Caki2 (cell line): Measurements from ENCODE around the gene MLLT1. TPM values are rescaled to one million over a fixed set of nuclear protein-coding genes. Genes with fewer than 3 reads are reported as not detected.

Experiments used
- DNase-seq: peaks from one replicate; pipeline ENCODE4 v3.0.0-alpha.2; 2015; ENCODE audit warnings: low read depth
- in situ Hi-C: cut with HindIII; loops from 2 replicates; pipeline ENCODE4 v1.10.0; 2016; ENCODE audit warnings: low sequenced_read_pairs, low pct_unique_long_range_greater_than_20kb, mixed read lengths
- total RNA-seq: library from RNA; depleted of rRNA; stranded (reverse); fragments of >200 nt; shearing (Covaris generic); gene quantifications from 2 replicates; pipeline ENCODE4 v1.2.3, GENCODE V29; 2014; ENCODE audit warnings: low replicate concordance

The MLLT1 gene
- total RNA-seq, 1 experiment from 2014 or later: 2.2 TPM

DNA sequence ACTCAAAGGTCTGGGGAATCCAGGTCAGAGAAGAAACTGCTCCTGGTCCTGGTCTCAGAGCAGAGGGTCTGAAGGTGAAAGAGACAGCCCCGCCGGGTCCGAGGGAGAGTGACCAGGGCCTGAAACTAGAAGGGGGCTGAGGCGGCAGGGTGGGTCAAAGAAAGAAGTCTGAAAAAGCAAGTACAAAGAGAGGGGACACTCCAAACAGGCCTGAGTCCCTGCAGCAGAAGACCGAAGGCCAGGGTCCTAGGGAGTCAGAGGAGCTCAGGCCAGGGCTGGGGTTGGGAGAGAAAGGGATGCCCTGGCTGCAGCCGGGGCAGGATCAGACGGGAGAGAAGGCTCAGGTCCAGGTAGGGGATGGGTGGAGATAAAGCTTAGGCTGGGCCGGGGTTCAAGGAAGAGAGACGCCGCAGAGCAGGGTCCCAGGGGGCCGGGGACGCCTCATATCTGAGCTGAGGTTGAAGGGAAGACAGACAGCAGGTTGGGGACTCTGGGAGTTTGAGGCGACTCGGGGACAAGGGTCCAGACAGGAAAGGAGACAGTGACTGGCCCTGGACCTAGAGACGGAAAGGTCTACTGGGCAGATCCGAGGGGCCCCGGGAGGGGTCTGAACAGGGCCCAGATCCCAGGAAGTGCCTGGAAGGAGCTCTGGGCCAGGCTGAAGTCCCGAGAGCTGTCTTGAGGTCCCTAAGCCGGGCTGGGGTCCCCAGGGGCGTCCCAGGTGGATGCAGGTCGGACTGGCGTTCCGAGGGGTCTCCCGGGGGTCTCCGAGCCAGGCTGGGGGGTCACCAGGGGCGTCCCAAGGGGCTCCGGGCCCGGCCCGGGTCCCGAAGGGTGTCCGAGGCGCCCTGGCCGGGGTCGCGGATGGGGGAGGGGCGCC lies 795 bp downstream of the MLLT1 start:
- in situ Hi-C loops: no loop called here
- no peak for DNase-seq

DNA sequence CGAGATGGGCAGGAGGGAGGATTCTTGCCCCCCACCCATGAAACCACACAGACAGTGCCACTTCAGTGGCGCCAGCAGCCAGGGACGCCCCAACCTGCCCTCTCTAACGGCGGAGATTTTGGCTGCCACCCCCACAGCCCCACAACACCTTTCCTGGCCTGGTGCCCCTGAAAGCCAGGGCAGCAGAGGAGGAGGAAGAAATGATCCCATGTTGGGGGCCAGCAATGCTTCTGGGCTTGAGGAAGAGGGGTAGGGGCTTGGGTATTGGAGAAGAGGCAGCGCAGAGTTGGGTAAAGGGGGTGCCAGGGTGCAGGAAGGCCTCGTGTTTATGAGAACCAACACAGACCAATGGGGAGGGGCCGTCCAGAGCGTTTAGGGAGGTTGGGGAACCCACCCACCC lies 1.7 kb downstream of the MLLT1 start:
- in situ Hi-C loops: no loop called here
- DNase-seq: no peak

GRCh38 chr19:6276447-6276846 lies 3.3 kb downstream of the MLLT1 start:
- no peak for DNase-seq
- in situ Hi-C loops: no loop called here

DNA sequence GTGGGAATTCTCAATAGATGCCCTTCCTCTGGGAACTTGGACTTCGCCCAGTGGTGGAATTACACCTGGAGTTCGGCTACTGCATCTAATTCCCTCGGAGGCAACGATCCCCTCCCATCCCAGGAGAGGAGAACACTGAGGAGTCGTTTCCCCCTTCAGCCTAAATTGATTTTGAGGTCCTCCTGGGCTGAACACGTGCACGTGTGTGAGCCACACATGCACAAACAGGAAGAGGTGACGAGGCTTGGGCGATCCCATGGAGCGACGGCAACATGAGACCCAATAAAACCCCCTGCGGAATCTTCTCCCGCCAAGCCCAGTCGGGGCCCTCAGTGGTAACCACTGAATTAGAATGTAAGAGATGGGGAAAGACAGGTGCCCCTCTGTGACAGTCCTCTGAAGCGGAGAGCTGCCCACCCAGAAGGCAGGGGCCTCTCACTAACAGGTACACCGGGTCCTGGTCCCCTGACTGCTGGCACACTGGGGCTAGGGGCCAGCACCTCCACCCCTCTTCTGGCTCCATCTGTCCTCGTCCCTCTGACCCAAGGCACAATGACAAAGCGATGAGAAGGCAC lies 4.5 kb downstream of the MLLT1 start:
- in situ Hi-C loops: no loop called here
- DNase-seq: no peak

GRCh38 chr19:6274756-6275155 lies 5.0 kb downstream of the MLLT1 start:
- DNase-seq: no peak
- in situ Hi-C loops: no loop called here

DNA sequence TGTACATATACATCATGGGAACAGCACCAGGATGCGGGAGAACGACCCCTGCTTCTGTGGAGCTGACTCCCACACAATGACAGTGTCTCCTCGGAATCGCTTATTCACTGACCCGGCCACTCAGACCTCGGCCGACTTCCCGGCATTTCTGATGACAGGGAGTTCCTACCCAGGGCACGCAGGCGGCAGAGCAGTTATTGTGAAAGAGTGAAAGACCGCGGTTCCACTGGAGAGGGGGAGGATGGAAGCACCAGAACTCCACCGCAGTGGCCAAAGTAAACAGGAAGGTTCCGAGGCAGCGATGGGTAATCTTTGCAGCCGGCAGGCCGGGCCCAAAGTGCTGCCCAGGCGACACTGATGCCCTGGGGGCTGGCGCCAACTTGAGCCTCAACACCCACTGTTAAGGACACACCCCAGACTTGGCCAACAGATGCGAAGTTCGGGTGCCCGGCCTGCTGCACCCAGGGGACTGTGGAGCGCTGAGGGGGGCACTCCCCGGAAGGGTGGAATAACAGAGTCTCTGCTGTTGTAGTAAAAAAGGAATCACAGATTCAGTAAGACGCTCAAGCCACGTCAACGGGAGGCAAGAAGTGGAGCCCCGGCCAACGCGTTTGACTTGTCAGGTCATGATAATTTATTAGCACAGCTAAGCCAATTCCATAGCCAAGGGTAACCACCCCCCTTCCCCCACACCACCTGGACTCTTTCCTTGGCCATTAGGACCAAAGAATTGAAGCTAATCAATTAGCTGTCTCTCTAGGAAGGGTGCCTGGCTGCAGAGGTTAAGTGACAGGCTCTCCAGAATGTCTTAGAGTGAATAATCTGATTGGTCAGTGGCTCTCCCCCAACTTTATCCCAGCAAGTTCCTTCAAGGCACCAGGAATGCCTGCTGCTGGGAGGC lies 5.8 kb downstream of the MLLT1 start:
- DNase-seq: no peak
- in situ Hi-C loops: no loop called here

- no peak for DNase-seq
- in situ Hi-C loops: no loop called here
These were observed 6.7 kb downstream of the MLLT1 start for GRCh38 chr19:6272913-6273600.

DNA sequence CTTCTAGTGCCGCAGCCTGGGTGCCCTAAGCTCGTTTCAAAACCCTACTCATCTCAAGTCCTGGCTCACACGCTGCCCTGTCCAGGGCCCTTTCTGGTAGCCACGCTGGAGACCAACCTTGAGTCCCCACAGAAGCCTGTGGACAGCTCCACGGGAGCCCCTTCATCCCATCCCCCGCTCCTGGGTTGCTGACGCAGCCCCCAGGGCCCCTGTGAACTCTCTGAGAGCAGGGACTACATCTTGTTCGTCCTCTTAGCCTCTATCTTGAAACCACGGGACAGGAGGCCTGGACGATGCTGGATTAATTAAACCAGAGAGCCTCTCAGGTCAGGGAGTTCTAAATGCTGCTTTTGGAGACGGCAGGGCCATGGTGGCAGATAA lies 7.4 kb downstream of the MLLT1 start:
- in situ Hi-C loops: no loop called here
- no peak for DNase-seq

GRCh38 chr19:6271721-6272410 lies 7.9 kb downstream of the MLLT1 start:
- in situ Hi-C loops: no loop called here
- DNase-seq: no peak

- in situ Hi-C loops: no loop called here
These were observed 8.5 kb downstream of the MLLT1 start for GRCh38 chr19:6271251-6271650.

GRCh38 chr19:6270822-6271221 lies 9.0 kb downstream of the MLLT1 start:
- in situ Hi-C loops: no loop called here
- no peak for DNase-seq

More at GRCh38 chr19:6271251-6271650, 8.5 kb downstream of the MLLT1 start:
- no peak for DNase-seq

DNA sequence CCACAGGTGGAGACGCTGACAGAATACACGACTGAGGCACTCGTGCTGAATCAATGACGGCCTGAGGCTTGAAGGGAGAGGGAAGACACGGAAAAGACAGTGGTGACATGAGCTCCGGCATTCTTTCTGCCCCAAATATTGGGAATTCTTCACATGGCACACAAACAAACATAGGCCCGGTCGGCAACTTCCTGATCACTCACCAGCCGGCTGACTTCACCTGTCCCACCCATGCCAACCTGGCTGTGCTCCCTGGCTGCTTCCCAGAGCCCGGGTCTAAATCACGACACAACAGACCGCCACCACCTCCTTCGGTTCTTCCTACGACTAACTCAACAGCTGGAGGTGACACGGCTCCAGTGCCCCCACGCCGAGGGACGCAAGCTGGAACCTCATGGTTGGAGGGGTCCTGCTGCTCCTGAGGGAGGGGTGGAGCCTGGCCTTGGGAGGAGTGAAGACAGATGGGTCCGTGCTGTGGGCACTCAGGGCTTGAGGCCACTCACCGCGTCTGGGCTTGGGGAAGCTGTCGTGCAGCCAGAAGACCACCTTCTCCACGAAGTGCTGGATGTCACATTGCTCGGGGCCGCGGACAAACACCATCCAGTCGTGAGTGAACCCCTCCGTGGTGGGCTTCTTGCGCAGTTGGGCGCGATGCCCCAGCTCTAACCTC lies 9.6 kb downstream of the MLLT1 start:
- DNase-seq: no peak
- in situ Hi-C loops: no loop called here

DNA sequence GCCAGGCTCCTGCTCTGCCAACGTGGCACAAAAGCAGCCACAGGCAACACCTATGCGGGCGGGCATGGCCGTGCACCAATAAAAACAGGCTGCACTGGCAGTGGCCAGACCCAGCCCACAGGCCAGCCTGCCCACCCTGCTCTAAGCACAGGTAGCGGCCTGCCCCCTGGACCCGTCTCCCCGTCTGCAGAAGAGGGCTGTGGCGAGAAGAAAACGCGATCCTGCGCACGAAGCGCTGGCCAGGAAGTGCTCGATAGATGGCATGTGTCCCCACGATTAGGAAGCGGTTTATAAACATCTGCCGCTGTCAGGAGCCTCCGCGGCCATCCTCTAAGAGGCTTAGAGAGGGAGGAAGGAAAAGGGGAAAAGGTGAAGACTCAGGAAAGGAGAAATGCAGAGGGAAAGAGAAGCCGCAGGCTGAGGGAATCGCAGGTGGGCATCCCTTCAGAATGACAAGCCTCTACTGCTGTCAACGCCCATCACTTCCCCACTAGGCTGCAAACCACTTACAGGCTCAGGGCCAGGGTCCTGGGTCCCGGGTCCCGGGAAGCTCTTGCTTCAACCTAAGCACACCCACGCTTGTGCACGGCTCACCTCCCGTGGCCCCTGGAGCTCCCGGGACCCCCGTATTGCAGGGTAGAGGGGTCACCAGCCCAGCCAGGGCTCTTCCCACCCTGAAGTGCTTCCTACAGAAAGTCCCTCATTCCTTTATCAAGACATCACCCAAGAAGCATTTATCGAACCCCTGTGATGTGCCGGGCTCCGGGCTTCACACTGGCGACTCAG lies 10.5 kb downstream of the MLLT1 start:
- in situ Hi-C loops: no loop called here
- no peak for DNase-seq

- no peak for DNase-seq
- in situ Hi-C loops: no loop called here
These were observed 11.4 kb downstream of the MLLT1 start for GRCh38 chr19:6268382-6268771.

- in situ Hi-C loops: no loop called here
These were observed 12.0 kb downstream of the MLLT1 start for GRCh38 chr19:6267552-6268381.

DNA sequence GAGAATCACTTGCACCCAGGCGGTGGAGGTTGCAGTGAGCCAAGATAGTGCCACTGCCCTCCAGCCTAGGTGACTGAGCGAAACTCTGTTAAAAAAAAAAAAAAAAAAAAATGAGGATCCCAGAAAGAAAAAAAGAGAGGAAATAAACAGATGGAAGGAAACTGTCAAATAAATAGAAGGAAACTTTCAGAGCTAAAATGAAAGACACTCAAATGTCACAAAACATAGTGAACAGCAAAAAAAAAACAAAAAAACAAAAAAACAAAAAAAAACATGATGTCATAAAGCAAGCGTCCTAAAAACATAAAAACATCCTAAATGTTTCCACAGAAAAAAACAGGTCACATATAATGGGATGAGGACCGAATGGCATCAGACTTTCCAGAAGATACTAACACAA lies 15.0 kb downstream of the MLLT1 start:
- in situ Hi-C loops: no loop called here
- no peak for DNase-seq

More at GRCh38 chr19:6267552-6268381, 12.0 kb downstream of the MLLT1 start:
- no peak for DNase-seq
